Neural cell (in vitro differentiated cells): ENCODE measurements around the gene UTP14A.

Experiments used
- POLR2AphosphoS5 ChIP-seq: IDR thresholded peaks from 2 replicates; pipeline ENCODE4 v1.6.1; 2012
- RAD21 ChIP-seq: fragments of 450-650 bp; conservative IDR thresholded peaks from 2 replicates; pipeline ENCODE4 v1.6.1; 2014; ENCODE audit warnings: antibody characterized with exemption, mild to moderate bottlenecking, moderate library complexity
- SMC3 ChIP-seq: fragments of 450-650 bp; conservative IDR thresholded peaks from 2 replicates; pipeline ENCODE4 v1.6.1; 2014; ENCODE audit warnings: antibody characterized with exemption, mild to moderate bottlenecking, moderate library complexity; ENCODE audit not compliant: poor library complexity
- TAF1 ChIP-seq: IDR thresholded peaks from 2 replicates; pipeline ENCODE4 v1.6.1; 2012; ENCODE audit warnings: low read depth
- TF ChIP-seq, protein P1 (sequence below): fragments of 450-650 bp; IDR thresholded peaks from 2 replicates; pipeline ENCODE4 v1.5.1; 2014; ENCODE audit warnings: antibody characterized with exemption, mild to moderate bottlenecking, moderate library complexity; ENCODE audit not compliant: poor library complexity, severe bottlenecking

GRCh38 chrX:129976441-129976840, 70.5 kb downstream of the UTP14A start:
- TF ChIP-seq, protein P1, sequence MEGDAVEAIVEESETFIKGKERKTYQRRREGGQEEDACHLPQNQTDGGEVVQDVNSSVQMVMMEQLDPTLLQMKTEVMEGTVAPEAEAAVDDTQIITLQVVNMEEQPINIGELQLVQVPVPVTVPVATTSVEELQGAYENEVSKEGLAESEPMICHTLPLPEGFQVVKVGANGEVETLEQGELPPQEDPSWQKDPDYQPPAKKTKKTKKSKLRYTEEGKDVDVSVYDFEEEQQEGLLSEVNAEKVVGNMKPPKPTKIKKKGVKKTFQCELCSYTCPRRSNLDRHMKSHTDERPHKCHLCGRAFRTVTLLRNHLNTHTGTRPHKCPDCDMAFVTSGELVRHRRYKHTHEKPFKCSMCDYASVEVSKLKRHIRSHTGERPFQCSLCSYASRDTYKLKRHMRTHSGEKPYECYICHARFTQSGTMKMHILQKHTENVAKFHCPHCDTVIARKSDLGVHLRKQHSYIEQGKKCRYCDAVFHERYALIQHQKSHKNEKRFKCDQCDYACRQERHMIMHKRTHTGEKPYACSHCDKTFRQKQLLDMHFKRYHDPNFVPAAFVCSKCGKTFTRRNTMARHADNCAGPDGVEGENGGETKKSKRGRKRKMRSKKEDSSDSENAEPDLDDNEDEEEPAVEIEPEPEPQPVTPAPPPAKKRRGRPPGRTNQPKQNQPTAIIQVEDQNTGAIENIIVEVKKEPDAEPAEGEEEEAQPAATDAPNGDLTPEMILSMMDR: no peak
- TF ChIP-seq POLR2AphosphoS5 (no peak), RAD21 (no peak), SMC3 (no peak), TAF1 (no peak)
